UCSD-AML1 (cell line): Measurements from ENCODE around the gene USP49.

Experiments used
- DNase-seq: peaks from one replicate; lab custom pipeline; 2025; ENCODE audit not compliant: unreplicated experiment; lab: John Stamatoyannopoulos, UW

Gene USP49

DNA sequence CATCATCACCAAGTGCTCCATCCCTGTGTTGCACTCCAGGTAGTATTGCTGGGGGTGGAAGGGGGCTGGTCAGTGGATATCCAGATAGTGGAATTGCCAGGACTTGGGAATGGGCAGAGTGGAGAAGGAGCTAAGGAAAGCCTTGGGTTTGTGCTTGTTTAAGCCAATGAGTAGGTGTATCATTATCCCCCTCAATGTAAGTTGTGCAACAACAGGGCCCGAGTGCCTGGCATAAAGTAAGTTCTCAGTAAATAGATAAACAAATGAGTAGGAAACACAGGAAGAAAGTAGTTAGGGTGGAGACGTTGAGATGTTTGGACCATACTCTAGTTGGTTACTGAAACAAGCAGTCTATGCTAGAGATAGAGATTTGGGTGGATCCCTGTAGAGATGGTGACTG, 36.6 kb upstream of the USP49 start:
- DNase-seq, result no peak

- DNase-seq, result no peak
Observed at GRCh38 chr6:41929924-41930323, 34.7 kb upstream of the USP49 start.

DNA sequence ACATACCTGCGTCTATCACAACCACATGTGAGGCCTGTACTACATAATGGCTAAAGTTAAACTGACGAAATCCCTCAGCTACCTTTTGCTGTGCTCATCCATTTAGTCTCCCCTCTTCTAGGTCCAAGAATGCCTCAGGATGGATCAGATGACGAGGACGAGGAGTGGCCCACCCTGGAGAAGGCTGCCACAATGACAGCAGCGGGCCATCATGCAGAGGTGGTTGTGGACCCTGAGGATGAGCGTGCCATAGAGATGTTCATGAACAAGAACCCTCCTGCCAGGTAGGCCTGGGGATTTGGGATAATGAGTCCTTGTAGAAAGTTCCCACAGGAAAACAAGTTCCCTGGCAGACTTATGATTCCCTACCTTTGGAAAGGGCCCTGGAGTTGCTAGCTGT, 32.1 kb upstream of the USP49 start:
- no peak for DNase-seq

GRCh38 chr6:41922154-41922553, 27.0 kb upstream of the USP49 start:
- no peak for DNase-seq

GRCh38 chr6:41921712-41921998, 26.5 kb upstream of the USP49 start:
- no peak for DNase-seq

DNA sequence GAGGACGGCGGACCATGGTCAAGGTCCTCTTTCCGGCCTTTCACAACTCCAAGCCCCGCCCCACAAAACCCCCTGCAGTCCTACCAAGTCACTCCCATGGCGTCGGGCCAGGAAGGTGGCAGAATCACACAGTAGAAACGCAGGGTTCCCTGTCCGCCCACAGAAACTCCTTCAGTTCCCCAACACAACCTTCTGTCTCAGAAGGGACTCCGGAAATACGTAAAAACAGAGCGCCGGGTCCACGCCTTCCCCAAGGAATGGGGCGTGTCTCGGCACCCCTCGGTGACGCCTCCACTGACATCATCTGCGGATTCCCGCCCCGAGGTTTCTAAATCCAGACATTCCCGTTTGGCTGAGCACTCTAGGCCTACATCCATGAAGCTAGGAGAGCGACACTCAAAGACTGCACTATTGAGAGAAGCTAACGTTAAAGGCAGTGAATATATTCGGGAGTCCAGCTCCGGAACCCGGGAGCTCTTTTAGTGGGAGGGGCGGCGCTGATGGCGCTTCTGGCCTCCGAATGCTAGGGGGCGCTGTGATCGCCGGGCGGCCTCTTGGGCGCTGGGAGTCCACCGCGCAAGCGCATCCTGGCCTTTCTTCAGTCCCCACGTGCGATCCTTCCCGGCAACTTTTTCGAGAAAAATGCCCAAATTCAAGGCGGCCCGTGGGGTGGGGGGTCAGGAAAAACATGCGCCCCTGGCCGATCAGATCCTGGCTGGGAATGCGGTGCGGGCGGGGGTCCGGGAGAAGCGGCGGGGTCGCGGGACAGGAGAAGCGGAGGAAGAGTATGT, 25.9 kb upstream of the USP49 start, which contains the start of the genes BYSL and MED20:
TSS of gene BYSL (plus strand) at position 579 of the 791 bp plus-strand sequence. CDS start at position 643, 64 bp downstream.
TSS of gene MED20 (minus strand) at position 219 of the 791 bp plus-strand sequence. CDS start at position 98, 121 bp downstream.
- peak; percentile 94 for DNase-seq

DNA sequence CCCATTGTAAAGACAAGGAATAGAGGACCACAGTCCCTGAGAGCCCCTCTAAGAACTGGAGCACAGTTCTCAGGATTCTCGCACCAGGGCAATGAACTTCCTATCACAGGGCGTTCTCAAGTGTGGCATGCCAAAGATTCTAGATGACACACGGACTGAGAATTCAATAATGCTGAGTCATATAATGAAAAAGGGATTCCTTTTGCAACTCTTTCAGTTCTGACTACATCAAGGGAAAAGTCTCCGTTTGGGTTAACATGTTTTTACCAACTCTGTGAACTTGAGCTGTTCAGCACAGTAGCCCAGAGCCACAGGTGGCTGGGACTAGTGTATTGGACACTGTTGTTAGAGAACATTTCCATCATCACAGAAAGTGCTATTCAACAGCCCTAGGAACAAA, 22.4 kb upstream of the USP49 start:
- no peak for DNase-seq

DNA sequence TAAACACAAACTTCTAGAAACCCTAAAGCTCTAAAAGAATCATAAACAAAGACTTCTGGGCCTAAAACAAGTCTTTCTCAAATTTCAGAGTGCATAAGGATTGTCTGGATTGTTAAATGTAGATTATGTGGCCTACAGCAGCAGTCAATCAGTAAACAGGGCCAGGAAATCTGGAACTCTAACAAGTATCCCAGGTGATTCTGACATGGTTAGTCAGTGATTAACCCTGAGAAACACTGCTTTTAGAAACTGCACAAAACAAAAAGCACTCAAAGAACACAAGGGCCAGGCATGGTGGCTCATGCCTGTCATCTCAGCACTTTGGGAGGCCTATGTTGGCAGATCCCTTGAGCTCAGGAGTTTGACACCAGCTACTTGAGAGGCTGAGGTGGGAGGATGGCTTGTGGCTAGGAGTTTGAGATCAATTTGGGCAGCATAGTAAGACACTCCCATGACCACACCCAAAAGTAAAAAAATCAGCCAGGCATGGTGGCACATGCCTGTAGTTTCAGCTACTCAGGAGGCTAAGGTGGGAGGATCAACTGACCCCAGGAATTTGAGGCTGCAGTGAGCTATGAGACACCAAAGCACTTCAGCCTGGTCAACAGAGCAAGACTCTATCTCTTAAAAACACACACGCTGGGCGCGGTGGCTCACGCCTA, 19.8 kb upstream of the USP49 start:
- DNase-seq, result no peak

- no peak for DNase-seq
Observed at GRCh38 chr6:41914343-41914742, 19.2 kb upstream of the USP49 start.

GRCh38 chr6:41909727-41910126, 14.6 kb upstream of the USP49 start:
- DNase-seq, result no peak

DNA sequence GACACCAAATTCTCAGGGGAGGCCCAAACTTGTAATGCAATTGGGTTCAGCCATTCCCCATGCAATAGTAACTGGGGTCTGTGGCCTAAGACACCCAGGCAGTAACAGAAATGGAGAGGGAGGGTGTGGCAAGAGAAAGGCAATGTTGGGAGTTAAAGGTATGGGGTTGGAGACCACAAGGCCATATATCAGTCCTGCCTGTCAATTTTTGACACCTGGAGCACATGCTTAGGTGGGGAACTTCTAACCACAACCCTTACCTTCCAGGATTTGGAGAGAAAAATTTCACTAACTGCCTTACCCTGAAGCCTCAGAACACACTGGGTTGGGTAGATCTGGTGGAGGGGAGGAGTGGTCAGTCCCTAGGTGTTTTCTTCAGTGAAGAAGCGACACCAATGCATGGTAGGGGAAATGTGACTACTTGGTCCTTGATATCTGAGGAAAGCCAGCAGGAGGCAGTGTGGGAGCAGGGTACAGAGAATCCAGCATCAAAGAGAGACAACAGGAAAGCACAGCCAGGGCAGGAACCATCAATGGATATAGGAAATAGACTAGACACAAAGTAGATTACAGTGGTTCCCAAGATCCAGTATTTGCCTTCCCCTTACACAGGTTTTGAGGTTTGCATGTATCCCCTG, 6.8 kb upstream of the USP49 start:
- DNase-seq, result peak; percentile 12

DNA sequence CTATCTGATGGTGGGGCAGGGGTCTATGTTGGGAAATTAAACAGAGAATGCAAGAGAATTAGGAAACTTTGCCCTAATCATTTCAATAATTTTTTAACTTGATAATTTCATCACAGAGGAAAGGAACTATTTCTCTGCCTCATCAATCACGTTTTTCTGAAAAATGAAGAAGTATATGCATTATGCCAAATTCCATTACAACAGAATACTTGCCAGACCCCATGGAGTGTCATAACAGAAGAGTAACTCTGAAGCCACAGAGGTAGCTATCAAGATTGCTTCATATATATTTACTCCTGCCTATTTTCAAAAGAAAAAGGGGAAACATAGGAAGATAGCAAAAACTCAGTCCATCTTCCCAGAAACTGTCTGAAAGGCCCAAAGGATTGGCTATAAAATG, 5.7 kb upstream of the USP49 start:
- no peak for DNase-seq

DNA sequence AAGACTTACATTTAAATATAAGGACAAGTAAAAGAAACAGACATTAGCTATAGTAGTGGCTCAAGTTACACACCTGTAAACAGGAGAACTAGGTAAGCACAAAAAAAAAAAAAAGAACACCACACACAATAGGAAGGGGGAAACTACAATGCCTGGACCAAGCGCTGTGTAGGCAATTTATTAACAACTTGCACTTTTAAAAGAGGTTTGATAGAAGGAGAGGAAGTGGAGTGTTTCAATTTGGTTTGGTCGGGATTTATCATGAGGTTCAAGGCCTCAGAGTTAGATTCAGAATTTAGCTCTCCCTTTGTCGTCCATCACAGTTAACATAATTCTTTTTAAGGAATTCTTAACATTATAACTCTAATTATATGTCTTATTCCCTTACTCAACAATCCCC, 1.1 kb upstream of the USP49 start:
- no peak for DNase-seq

- DNase-seq, result no peak
Observed at GRCh38 chr6:41894366-41895299, 542 bp downstream of the USP49 start.

GRCh38 chr6:41892921-41893564, 2.1 kb downstream of the USP49 start:
- no peak for DNase-seq

DNA sequence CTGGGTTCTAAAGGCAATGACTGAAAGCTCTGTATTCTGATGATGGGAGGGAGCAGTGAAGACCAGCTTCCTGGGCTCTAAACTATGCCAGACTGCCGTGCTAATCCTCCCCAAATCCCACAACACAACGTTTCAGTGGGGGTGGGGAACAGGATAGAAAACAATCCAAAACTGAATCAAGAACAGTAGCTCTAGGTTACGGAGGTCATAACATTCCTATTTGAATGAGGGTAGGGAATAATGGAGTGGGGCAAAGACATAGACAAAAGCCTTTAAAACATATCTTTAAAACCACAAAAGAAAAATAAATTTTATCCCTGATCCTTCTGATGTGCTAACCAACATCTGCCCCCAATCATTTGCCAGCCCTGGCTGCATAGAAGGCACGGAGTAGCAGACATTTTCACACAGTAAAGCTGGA, 7.8 kb downstream of the USP49 start:
- no peak for DNase-seq

DNA sequence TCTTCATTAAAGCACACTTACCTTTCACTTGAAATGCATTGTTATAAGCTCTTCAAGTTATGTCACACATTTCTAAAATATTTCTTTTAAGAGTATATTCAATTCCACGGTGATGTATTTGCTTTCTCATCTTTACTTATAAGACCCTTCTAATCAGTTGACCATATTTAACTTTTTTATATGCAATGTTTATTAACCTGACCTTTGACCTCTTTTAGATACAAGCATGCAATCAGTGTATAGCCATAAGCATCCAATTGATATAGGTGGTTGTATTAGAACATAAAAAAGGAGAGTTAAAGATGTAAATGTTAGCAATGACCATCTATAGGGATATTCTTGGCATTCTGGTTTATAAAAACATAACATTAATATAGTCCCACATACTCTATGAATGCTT, 9.2 kb downstream of the USP49 start:
- DNase-seq, result no peak

- no peak for DNase-seq
Observed at GRCh38 chr6:41884957-41885356, 10.2 kb downstream of the USP49 start.

DNA sequence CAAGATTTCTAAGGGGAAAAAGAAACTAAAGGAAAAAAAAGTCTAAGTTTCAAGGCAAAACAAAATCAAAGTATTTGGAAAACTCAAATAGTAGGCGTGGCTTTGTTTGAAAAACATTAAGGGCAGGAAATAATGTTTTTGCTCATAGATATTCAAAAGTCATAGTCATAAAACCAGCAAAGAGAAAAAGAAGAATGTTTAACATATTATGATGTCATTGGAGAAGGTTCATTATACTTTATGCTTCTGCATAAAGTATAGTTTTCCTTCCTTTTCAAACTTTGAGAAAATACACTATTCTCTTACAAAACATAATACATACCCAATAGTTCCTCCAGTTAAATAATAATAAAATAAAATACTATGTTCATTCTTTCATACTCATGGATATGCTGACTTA, 13.7 kb downstream of the USP49 start:
- no peak for DNase-seq

GRCh38 chr6:41878961-41879405, 16.2 kb downstream of the USP49 start:
- DNase-seq, result no peak

- DNase-seq, result no peak
Observed at GRCh38 chr6:41878246-41878645, 16.9 kb downstream of the USP49 start.
